ENCODE data around the gene LAMB4.

DNA sequence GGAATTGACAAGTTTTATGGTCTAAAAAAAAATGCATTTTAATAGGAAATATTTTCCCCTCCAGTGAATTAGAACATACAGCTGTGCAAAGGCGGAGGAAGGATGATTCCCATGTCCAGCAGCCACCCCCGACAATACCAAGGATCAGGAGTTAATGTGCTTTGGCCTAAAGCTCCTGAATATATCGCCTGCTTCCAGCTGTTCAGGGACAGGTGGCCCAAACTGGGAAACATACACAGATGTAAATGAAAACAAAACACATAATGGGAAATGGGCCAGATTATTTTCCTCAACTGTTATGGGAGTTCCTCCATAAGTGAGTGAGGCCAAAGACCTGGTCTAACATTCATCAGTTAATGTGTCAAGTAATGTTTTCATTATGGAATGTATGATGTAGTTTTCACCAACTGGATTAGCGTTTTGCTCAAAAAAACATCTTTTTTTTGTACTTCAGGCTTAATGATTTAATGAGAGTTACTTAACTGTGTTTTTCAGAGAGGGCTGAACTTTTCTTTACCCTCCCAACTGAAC, 72.1 kb downstream of the LAMB4 start:
- TF ChIP-seq POLR2A (IDR thresholded peaks at IDR 0.05) = no peak
- TF ChIP-seq, protein P1, sequence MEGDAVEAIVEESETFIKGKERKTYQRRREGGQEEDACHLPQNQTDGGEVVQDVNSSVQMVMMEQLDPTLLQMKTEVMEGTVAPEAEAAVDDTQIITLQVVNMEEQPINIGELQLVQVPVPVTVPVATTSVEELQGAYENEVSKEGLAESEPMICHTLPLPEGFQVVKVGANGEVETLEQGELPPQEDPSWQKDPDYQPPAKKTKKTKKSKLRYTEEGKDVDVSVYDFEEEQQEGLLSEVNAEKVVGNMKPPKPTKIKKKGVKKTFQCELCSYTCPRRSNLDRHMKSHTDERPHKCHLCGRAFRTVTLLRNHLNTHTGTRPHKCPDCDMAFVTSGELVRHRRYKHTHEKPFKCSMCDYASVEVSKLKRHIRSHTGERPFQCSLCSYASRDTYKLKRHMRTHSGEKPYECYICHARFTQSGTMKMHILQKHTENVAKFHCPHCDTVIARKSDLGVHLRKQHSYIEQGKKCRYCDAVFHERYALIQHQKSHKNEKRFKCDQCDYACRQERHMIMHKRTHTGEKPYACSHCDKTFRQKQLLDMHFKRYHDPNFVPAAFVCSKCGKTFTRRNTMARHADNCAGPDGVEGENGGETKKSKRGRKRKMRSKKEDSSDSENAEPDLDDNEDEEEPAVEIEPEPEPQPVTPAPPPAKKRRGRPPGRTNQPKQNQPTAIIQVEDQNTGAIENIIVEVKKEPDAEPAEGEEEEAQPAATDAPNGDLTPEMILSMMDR (IDR thresholded peaks at IDR 0.05) = no peak
- TF ChIP-seq POLR2AphosphoS5 (IDR thresholded peaks at IDR 0.05) = no peak
